Stimulated activated CD8-positive, alpha-beta memory T cell treated with anti-CD3 and anti-CD28 coated beads, Interleukin-2, amount 100 ng/mL, for 1 hour (primary cell): ENCODE measurements around the gene ANKRD22.
A peak's percentile ranks its signal among the peaks of the same experiment; 100 is the strongest.

Experiments
- DNase-seq, 2 donors: peaks; one replicate each; pipeline ENCODE4 v3.0.0-alpha.2; 2020; ENCODE audit warnings: low read depth in 2 of 2

Gene ANKRD22

GRCh38 chr10:88835096-88835909 is 16.3 kb downstream of the ANKRD22 start:
- peak; percentile 75 to 84 for DNase-seq

GRCh38 chr10:88833723-88834122 is 17.9 kb downstream of the ANKRD22 start:
- DNase-seq, result no peak

GRCh38 chr10:88833156-88833555 is 18.5 kb downstream of the ANKRD22 start:
- no peak for DNase-seq

- DNase-seq, result no peak
Measured at GRCh38 chr10:88832376-88832775, 19.3 kb downstream of the ANKRD22 start.

GRCh38 chr10:88831709-88832108 is 19.9 kb downstream of the ANKRD22 start:
- peak in 1 of 2 donors; percentile 11 for DNase-seq

GRCh38 chr10:88830643-88831268 is 20.9 kb downstream of the ANKRD22 start:
- DNase-seq, result no peak

- no peak for DNase-seq
Measured at GRCh38 chr10:88828310-88828709, 23.3 kb downstream of the ANKRD22 start.

- no peak for DNase-seq
Measured at GRCh38 chr10:88827671-88828070, 24.0 kb downstream of the ANKRD22 start.

GRCh38 chr10:88826388-88826787 is 25.3 kb downstream of the ANKRD22 start:
- DNase-seq, result no peak

GRCh38 chr10:88820748-88821401 is 30.8 kb downstream of the ANKRD22 start:
- no peak for DNase-seq

GRCh38 chr10:88819290-88819689 is 32.4 kb downstream of the ANKRD22 start:
- DNase-seq, result no peak

GRCh38 chr10:88813200-88813599 is 38.4 kb downstream of the ANKRD22 start:
- DNase-seq, result no peak

GRCh38 chr10:88810196-88810961 is 41.3 kb downstream of the ANKRD22 start:
- DNase-seq, result no peak

- no peak for DNase-seq
Measured at GRCh38 chr10:88809621-88810020, 42.0 kb downstream of the ANKRD22 start.

- no peak for DNase-seq
Measured at GRCh38 chr10:88805924-88806323, 45.7 kb downstream of the ANKRD22 start.

- no peak for DNase-seq
Measured at GRCh38 chr10:88805361-88805760, 46.3 kb downstream of the ANKRD22 start.

- no peak for DNase-seq
Measured at GRCh38 chr10:88804083-88804812, 47.4 kb downstream of the ANKRD22 start.

- no peak for DNase-seq
Measured at GRCh38 chr10:88803641-88804040, 48.0 kb downstream of the ANKRD22 start.

- no peak for DNase-seq
Measured at GRCh38 chr10:88802523-88803285, 48.9 kb downstream of the ANKRD22 start, which contains the start of gene LIPM. TSS of gene LIPM (plus strand) at chr10:88802730. CDS start at chr10:88802897, 167 bp downstream.
